Measurements from ENCODE around the gene AHCYL2.

AHCYL2 gene

GRCh38 chr7:129258649-129259389 is 34.0 kb downstream of the AHCYL2 start:
- Histone ChIP-seq H3K4me2 (ENCODE audit: low read depth, low read length, poor library complexity, severe bottlenecking) (no peak overlapping the region), H4K20me1 (ENCODE audit: low read depth, low read length) (peaks cover 4% of the 10 kb centered on the region; the same call in 1 of the 2 replicates), H2AFZ (ENCODE audit: low read depth, low read length, severe bottlenecking) (no peak overlapping the region), H3K79me2 (ENCODE audit: insufficient read depth, low read length) (no peaks in the 10 kb centered on the region), H3K9me2 (replicated peaks; ENCODE audit: insufficient read depth, low read length) (no peaks in the 10 kb centered on the region), H3K4me3 (ENCODE audit: insufficient read depth, low read length, poor library complexity, severe bottlenecking) (no peak overlapping the region), H3F3A (ENCODE audit: insufficient read depth) (no peaks in the 10 kb centered on the region), H3K27me3 (ENCODE audit: low read length) (no peaks in the 10 kb centered on the region), H3K9me3 (ENCODE audit: insufficient read depth, low read length) (no peaks in the 10 kb centered on the region), H3K27ac (ENCODE audit: low read depth, low read length) (no peak overlapping the region), H3K9ac (ENCODE audit: low read length) (no peak overlapping the region), H3K36me3 (ENCODE audit: low read length) (no peaks in the 10 kb centered on the region)
- TF ChIP-seq EZH2phosphoT487 (conservative IDR thresholded peaks at IDR 0.05; ENCODE audit: low read length) (no peak), CTCF (IDR thresholded peaks at IDR 0.05; ENCODE audit: insufficient read depth, low read length, poor library complexity, severe bottlenecking) (no peak)

DNA sequence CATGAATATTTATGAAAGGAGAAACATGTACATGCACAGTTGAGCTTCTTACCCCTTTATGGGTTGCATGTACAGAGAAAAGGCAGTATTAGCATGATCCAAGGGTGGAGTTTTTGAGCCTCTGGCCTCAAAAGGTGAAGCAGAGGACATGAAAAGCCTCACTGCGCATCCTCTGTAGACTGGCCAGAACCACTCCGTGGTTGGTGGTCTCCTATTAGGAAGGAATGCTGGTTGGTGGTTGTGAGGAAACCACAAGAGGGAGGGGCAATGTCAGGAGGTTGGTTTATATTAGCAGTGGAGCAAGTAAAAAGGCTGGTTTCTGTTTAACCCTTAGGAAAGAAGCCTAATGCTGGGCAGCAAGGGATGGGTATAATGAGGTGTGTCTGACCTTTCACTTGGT is 37.5 kb downstream of the AHCYL2 start:
- H3K9me3 ChIP-seq (ENCODE audit: insufficient read depth, low read length) = no peaks in the 10 kb centered on the region
- H4K20me1 ChIP-seq (ENCODE audit: low read depth, low read length) = no peaks in the 10 kb centered on the region
- H3K4me2 ChIP-seq (ENCODE audit: low read depth, low read length, poor library complexity, severe bottlenecking) = no peak overlapping the region
- TF ChIP-seq CTCF (IDR thresholded peaks at IDR 0.05; ENCODE audit: insufficient read depth, low read length, poor library complexity, severe bottlenecking) (no peak), EZH2phosphoT487 (conservative IDR thresholded peaks at IDR 0.05; ENCODE audit: low read length) (no peak)
- H3K27me3 ChIP-seq (ENCODE audit: low read length) = no peaks in the 10 kb centered on the region
- H3K9me2 ChIP-seq (replicated peaks; ENCODE audit: insufficient read depth, low read length) = no peaks in the 10 kb centered on the region
- H3F3A ChIP-seq (ENCODE audit: insufficient read depth) = no peaks in the 10 kb centered on the region
- no peak overlapping the region for H3K4me3 ChIP-seq (ENCODE audit: insufficient read depth, low read length, poor library complexity, severe bottlenecking)
- H2AFZ ChIP-seq (ENCODE audit: low read depth, low read length, severe bottlenecking) = no peak overlapping the region
- no peak overlapping the region for H3K9ac ChIP-seq (ENCODE audit: low read length)
- H3K36me3 ChIP-seq (ENCODE audit: low read length) = no peaks in the 10 kb centered on the region
- no peaks in the 10 kb centered on the region for H3K79me2 ChIP-seq (ENCODE audit: insufficient read depth, low read length)
- no peak overlapping the region for H3K27ac ChIP-seq (ENCODE audit: low read depth, low read length)

- H3K4me3 ChIP-seq (ENCODE audit: insufficient read depth, low read length, poor library complexity, severe bottlenecking) = no peak overlapping the region
- no peaks in the 10 kb centered on the region for H3K79me2 ChIP-seq (ENCODE audit: insufficient read depth, low read length)
- H3K9me3 ChIP-seq (ENCODE audit: insufficient read depth, low read length) = no peaks in the 10 kb centered on the region
- H3K36me3 ChIP-seq (ENCODE audit: low read length) = no peaks in the 10 kb centered on the region
- H3K4me2 ChIP-seq (ENCODE audit: low read depth, low read length, poor library complexity, severe bottlenecking) = no peak overlapping the region
- TF ChIP-seq EZH2phosphoT487 (conservative IDR thresholded peaks at IDR 0.05; ENCODE audit: low read length) = no peak
- no peak for TF ChIP-seq CTCF (IDR thresholded peaks at IDR 0.05; ENCODE audit: insufficient read depth, low read length, poor library complexity, severe bottlenecking)
- H3K9ac ChIP-seq (ENCODE audit: low read length) = no peak overlapping the region
- H4K20me1 ChIP-seq (ENCODE audit: low read depth, low read length) = no peaks in the 10 kb centered on the region
- H3K9me2 ChIP-seq (replicated peaks; ENCODE audit: insufficient read depth, low read length) = no peaks in the 10 kb centered on the region
- H2AFZ ChIP-seq (ENCODE audit: low read depth, low read length, severe bottlenecking) = no peak overlapping the region
- H3K27me3 ChIP-seq (ENCODE audit: low read length) = no peaks in the 10 kb centered on the region
- H3K27ac ChIP-seq (ENCODE audit: low read depth, low read length) = no peak overlapping the region
- H3F3A ChIP-seq (ENCODE audit: insufficient read depth) = no peaks in the 10 kb centered on the region
Measured at GRCh38 chr7:129263168-129263567, 38.3 kb downstream of the AHCYL2 start.

All from SU-DHL-6 (cell line).